B cell (primary cell): ENCODE measurements around the gene RAPH1. TPM values are rescaled to one million over a fixed set of nuclear protein-coding genes. Genes with fewer than 3 reads are reported as not detected.
"Not testable (repeated sequence)": the region's sequence is repeated elsewhere in the genome, so short reads cannot be mapped to it uniquely, and the experiment has no call there.

Experiments
- ATAC-seq: fragments of 200-7000 bp; cut with Tn5 transposase; one replicate; pipeline ENCODE4 v1.10.0; 2021; ENCODE audit warnings: low read depth, mild to moderate bottlenecking, moderate number of reproducible peaks, moderate library complexity
- CTCF ChIA-PET: fragments of 350-600 bp; sonication (Branson Sonifier 250); formaldehyde crosslinking; loops from one replicate; lab custom pipeline; 2021; ENCODE audit warnings: antibody characterized with exemption, inconsistent platforms; lab: Charles Lee
- POLR2A ChIA-PET: fragments of 350-600 bp; sonication (Branson Sonifier 250); formaldehyde crosslinking; loops from one replicate; lab custom pipeline; 2021; ENCODE audit warnings: antibody characterized with exemption; lab: Charles Lee
- DNase-seq: peaks from one replicate; pipeline ENCODE4 v3.0.0; 2013
- H2AFZ ChIP-seq: 2 replicates; pipeline ENCODE4 v1.6.1; 2012; ENCODE audit warnings: mild to moderate bottlenecking, low read depth, low read length; ENCODE audit not compliant: insufficient read depth, poor library complexity, severe bottlenecking
- H3K27ac ChIP-seq, 2 donors: 1 replicate in 1 of 2; 2 replicates in 1 of 2; pipeline ENCODE4 v1.5.1; 2012 to 2013; ENCODE audit warnings: low read length in 2 of 2, mild to moderate bottlenecking in 2 of 2, moderate library complexity in 1 of 2
- H3K27me3 ChIP-seq, 4 experiments: fragments of 200-600 bp in 1 of 4; sonication (generic) in 1 of 4; replicated peaks in 1 of 4; 1 replicate in 2 of 4; 2 replicates in 2 of 4; pipeline versions ENCODE4 v1.6.1 to v1.7.0; 2013 to 2016; ENCODE audit warnings: low read length in 3 of 4, mild to moderate bottlenecking in 2 of 4, mixed read lengths in 1 of 4, moderate library complexity in 1 of 4; ENCODE audit not compliant: insufficient read depth in 4 of 4, control insufficient read depth in 3 of 4; ENCODE audit errors: control extremely low read depth in 1 of 4
- H3K36me3 ChIP-seq, 2 experiments: replicated peaks in 1 of 2; 1 replicate in 1 of 2; 2 replicates in 1 of 2; pipeline versions ENCODE4 v1.6.1 to v1.7.1; 2013; ENCODE audit warnings: low read length in 1 of 2; ENCODE audit not compliant: insufficient read depth in 2 of 2, control insufficient read depth in 1 of 2; ENCODE audit errors: control extremely low read depth in 1 of 2, extremely low read depth in 1 of 2
- H3K4me1 ChIP-seq, 2 donors: fragments of 200-600 bp in 1 of 2; sonication (generic) in 1 of 2; 1 replicate in 1 of 2; 2 replicates in 1 of 2; pipeline versions ENCODE4 v1.5.1 to v1.6.1; 2013 to 2017; ENCODE audit warnings: low read length in 2 of 2; ENCODE audit not compliant: control insufficient read depth in 2 of 2, insufficient read depth in 2 of 2
- H3K4me2 ChIP-seq: replicated peaks from 2 replicates; pipeline ENCODE3; 2012; ENCODE audit warnings: mild to moderate bottlenecking, low read depth, low read length; ENCODE audit not compliant: poor library complexity, severe bottlenecking
- H3K4me3 ChIP-seq, 5 experiments: fragments of 200-600 bp in 1 of 5; sonication (generic) in 1 of 5; 1 replicate in 3 of 5; 2 replicates in 2 of 5; pipeline versions ENCODE4 v1.5.1 to v1.7.0; 2011 to 2016; ENCODE audit warnings: low read length in 4 of 5, mild to moderate bottlenecking in 4 of 5, low read depth in 2 of 5, control low read depth in 1 of 5, moderate library complexity in 1 of 5; ENCODE audit not compliant: insufficient read depth in 1 of 5; ENCODE audit errors: control extremely low read depth in 1 of 5, extremely low read depth in 1 of 5
- H3K79me2 ChIP-seq: fragments of 200-600 bp; sonication (generic); one replicate; pipeline ENCODE4 v1.6.0; 2016; ENCODE audit warnings: low read length; ENCODE audit not compliant: control insufficient read depth, insufficient read depth
- H3K9ac ChIP-seq: fragments of 200-600 bp; sonication (generic); 2 replicates; pipeline ENCODE4 v1.6.1; 2017; ENCODE audit warnings: mild to moderate bottlenecking, low read length, moderate library complexity
- H3K9me3 ChIP-seq, 3 donors: one replicate each; pipeline versions ENCODE4 v1.6.1 to v1.7.1; 2013; ENCODE audit warnings: low read length in 2 of 3; ENCODE audit not compliant: control insufficient read depth in 2 of 3, insufficient read depth in 1 of 3; ENCODE audit errors: control extremely low read depth in 1 of 3
- H4K20me1 ChIP-seq: 2 replicates; pipeline ENCODE4 v1.6.0; 2012; ENCODE audit warnings: mild to moderate bottlenecking, low read length; ENCODE audit not compliant: insufficient read depth, control insufficient read depth, poor library complexity, severe bottlenecking
- H3K27ac Mint-ChIP-seq: one replicate; pipeline ENCODE4 v1.8.0; 2021; ENCODE audit warnings: mixed read lengths
- H3K27me3 Mint-ChIP-seq: one replicate; pipeline ENCODE4 v1.8.0; 2021; ENCODE audit warnings: mixed read lengths
- H3K4me1 Mint-ChIP-seq: one replicate; pipeline ENCODE4 v1.8.0; 2021; ENCODE audit warnings: mixed read lengths
- H3K4me3 Mint-ChIP-seq: one replicate; pipeline ENCODE4 v1.8.0; 2021; ENCODE audit warnings: mixed read lengths
- H3K9me3 Mint-ChIP-seq: one replicate; pipeline ENCODE4 v1.8.0; 2022; ENCODE audit warnings: mixed read lengths; ENCODE audit not compliant: insufficient read depth
- CTCF ChIP-seq: fragments of 200-600 bp; IDR thresholded peaks from one replicate; pipeline ENCODE4 v1.8.0; 2022; ENCODE audit warnings: antibody characterized with exemption, mild to moderate bottlenecking
- EZH2 ChIP-seq: IDR thresholded peaks from 2 replicates; pipeline ENCODE4 v1.6.1; 2012; ENCODE audit warnings: borderline replicate concordance, low read depth, mild to moderate bottlenecking, moderate library complexity, low read length; ENCODE audit not compliant: insufficient read depth, poor library complexity, severe bottlenecking
- WGBS: methylation state at CpG from one replicate; pipeline ENCODE4 v1.1.5; 2013; ENCODE audit warnings: missing lambda C conversion rate; ENCODE audit not compliant: insufficient coverage; 5-methylcytosine and 5-hydroxymethylcytosine counted together
- intact Hi-C: fragments of 100-400 bp; cut with micrococcal nuclease; formaldehyde crosslinking; loops from one replicate; pipeline ENCODE4 v1.10.0; 2022
- polyA plus RNA-seq: library from polyadenylated mRNA; depleted of rRNA; stranded (reverse); fragments of >200 nt; gene quantifications from 2 replicates; pipeline ENCODE4 v1.2.3, GENCODE V29; 2012
- total RNA-seq, 2 donors: library from RNA; stranded (reverse); fragments of 120-200 nt in 1 of 2; gene quantifications; 1 replicate in 1 of 2; 2 replicates in 1 of 2; pipeline versions ENCODE4 v1.2.3 to v1.2.4, GENCODE V29; 2013 to 2022

RAPH1 gene
- total and polyA plus RNA-seq, 2 donors (not counting 1 experiment from before 2014, with no cell fraction given): 0.13 TPM; not detected in 1

DNA sequence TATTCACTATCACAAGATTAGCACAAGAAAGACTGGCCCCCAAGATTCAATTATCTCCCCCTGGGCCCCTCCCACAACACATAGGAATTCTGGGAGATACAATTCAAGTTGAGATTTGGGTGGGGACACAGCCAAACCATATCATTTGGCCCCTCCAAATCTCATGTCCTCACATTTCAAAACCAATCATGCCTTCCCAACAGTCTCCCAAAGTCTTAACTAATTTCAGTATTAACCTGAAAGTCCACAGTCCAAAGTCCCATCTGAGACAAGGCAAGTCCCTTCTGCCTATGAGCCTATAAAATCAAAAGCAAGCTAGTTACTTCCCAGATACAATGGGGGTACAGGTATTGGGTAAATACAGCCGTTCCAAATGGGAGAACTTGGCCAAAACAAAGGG, 31.6 kb downstream of the RAPH1 start:
- H3K4me3 Mint-ChIP-seq, H3K27ac ChIP-seq, intact Hi-C loops, H3K36me3 ChIP-seq, H3K4me1 ChIP-seq, H3K4me1 Mint-ChIP-seq, H3K4me3 ChIP-seq, H3K9me3 ChIP-seq, H3K4me2 ChIP-seq, H4K20me1 ChIP-seq, H3K9ac ChIP-seq, H3K9me3 Mint-ChIP-seq, H3K27me3 ChIP-seq, H3K79me2 ChIP-seq, CTCF ChIA-PET, H2AFZ ChIP-seq, POLR2A ChIA-PET, DNase-seq, ATAC-seq, H3K27ac Mint-ChIP-seq: not testable (repeated sequence)
- 88% methylated on average over 1 of the region's 1 CpG for WGBS
- H3K27me3 Mint-ChIP-seq: peaks cover 11% of the 10 kb centered on the region

DNA sequence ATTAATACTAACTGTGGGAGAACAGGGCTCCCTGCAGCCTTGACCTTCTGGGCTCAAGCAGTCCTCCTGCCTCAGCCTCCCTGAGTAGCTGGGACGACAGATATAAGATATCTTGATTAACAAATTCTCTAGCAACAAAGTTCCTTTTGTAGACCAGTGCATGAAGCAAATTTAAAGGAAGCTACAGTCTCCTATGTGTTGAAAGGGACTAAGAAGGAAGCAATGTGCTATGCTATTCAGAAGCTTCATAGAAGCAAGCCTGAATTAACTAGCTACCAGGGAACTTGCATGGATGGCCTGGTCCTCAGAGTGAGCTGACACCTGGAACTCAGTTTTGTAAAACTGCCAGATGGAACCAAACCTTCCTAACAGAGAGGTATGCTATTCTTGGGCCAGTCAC, 33.2 kb downstream of the RAPH1 start:
- peaks cover 5% of the 10 kb centered on the region for H3K27me3 Mint-ChIP-seq
- Histone ChIP-seq H3K27ac (no peak overlapping the region), H4K20me1 (no peaks in the 10 kb centered on the region), H3K4me1 (no peaks in the 10 kb centered on the region), H3K27me3 (no peaks in the 10 kb centered on the region), H3K79me2 (no peaks in the 10 kb centered on the region), H3K4me2 (no peak overlapping the region), H2AFZ (no peak overlapping the region), H3K9ac (no peak overlapping the region), H3K36me3 (no peaks in the 10 kb centered on the region), H3K4me3 (no peak overlapping the region), H3K9me3 (no peaks in the 10 kb centered on the region)
- TF ChIP-seq EZH2 (no peak), CTCF (no peak)
- DNase-seq (no peak), ATAC-seq (no peak)
- H3K4me3 Mint-ChIP-seq: no peak overlapping the region
- no peaks in the 10 kb centered on the region for H3K9me3 Mint-ChIP-seq
- intact Hi-C loops: no loop called here
- ChIA-PET POLR2A (no interaction called here), CTCF (no interaction called here)
- peaks cover 6% of the 10 kb centered on the region for H3K4me1 Mint-ChIP-seq
- no peak overlapping the region for H3K27ac Mint-ChIP-seq
- WGBS: no CpG with 5 or more reads among the region's 1 CpG
